Mammary epithelial cell (primary cell): Measurements from ENCODE around the gene ABCA9.

Source experiments
- CTCF ChIP-seq, 2 donors: IDR thresholded peaks in 1 of 2; conservative IDR thresholded peaks in 1 of 2; 2 replicates each; pipeline ENCODE4 v1.5.1; 2011 to 2012; ENCODE audit warnings: inconsistent platforms in 2 of 2, low read length in 2 of 2, mild to moderate bottlenecking in 2 of 2, control low read depth in 1 of 2, low read depth in 1 of 2; ENCODE audit not compliant: insufficient read depth in 1 of 2; ENCODE audit errors: extremely low read depth in 1 of 2
- EZH2 ChIP-seq: IDR thresholded peaks from 2 replicates; pipeline ENCODE4 v1.6.1; 2012; ENCODE audit warnings: low read length, inconsistent platforms, borderline replicate concordance

- TF ChIP-seq CTCF (conservative IDR thresholded peaks at IDR 0.05 in 1 of 2, IDR thresholded peaks at IDR 0.05 in 1 of 2; ENCODE audit: extremely low read depth in 1 of 2, insufficient read depth in 1 of 2, low read depth in 1 of 2, low read length in 2 of 2) (no peak), EZH2 (no peak)
Observed at GRCh38 chr17:69096541-69096940, 35.8 kb upstream of the ABCA9 start.
